AG10803 (cell line): Measurements from ENCODE around the gene NEIL3.

Source experiments
- DNase-seq: peaks from one replicate; pipeline ENCODE4 v3.0.0; 2010; ENCODE audit warnings: low read depth
- H3K4me3 ChIP-seq: 2 replicates; pipeline ENCODE4 v1.5.1; 2011; ENCODE audit warnings: mild to moderate bottlenecking, low read length, control low read depth
- CTCF ChIP-seq: conservative IDR thresholded peaks from 2 replicates; pipeline ENCODE4 v1.5.1; 2011; ENCODE audit warnings: mild to moderate bottlenecking, low read length, control low read depth, inconsistent platforms

Gene NEIL3

GRCh38 chr4:177315767-177316464 is 6.2 kb downstream of the NEIL3 start:
- peak overlapping the region; percentile 19 for H3K4me3 ChIP-seq
- peak; percentile 11 for DNase-seq
- TF ChIP-seq CTCF, result no peak

- no peak for DNase-seq
- H3K4me3 ChIP-seq, result no peak overlapping the region
- no peak for TF ChIP-seq CTCF
Observed at GRCh38 chr4:177320721-177321120, 11.0 kb downstream of the NEIL3 start.

GRCh38 chr4:177321647-177322046 is 12.0 kb downstream of the NEIL3 start:
- H3K4me3 ChIP-seq, result no peak overlapping the region
- no peak for TF ChIP-seq CTCF
- DNase-seq, result no peak

GRCh38 chr4:177322266-177322665 is 12.6 kb downstream of the NEIL3 start:
- no peak for TF ChIP-seq CTCF
- DNase-seq, result no peak
- H3K4me3 ChIP-seq, result no peak overlapping the region

- DNase-seq, result no peak
- TF ChIP-seq CTCF, result no peak
- H3K4me3 ChIP-seq, result no peak overlapping the region
Observed at GRCh38 chr4:177322881-177323280, 13.2 kb downstream of the NEIL3 start.

GRCh38 chr4:177323416-177323815 is 13.7 kb downstream of the NEIL3 start:
- TF ChIP-seq CTCF, result no peak
- H3K4me3 ChIP-seq, result no peak overlapping the region
- DNase-seq, result no peak

- DNase-seq, result no peak
- H3K4me3 ChIP-seq, result no peak overlapping the region
- no peak for TF ChIP-seq CTCF
Observed at GRCh38 chr4:177332119-177332518, 22.4 kb downstream of the NEIL3 start.
